A673 (cell line): Measurements from ENCODE around the gene STARD10. TPM values are rescaled to one million over a fixed set of nuclear protein-coding genes. Genes with fewer than 3 reads are reported as not detected.

Experiments
- BruUV-seq: library from RNA; stranded (reverse); fragments of 400-500 nt; replicated peaks from 2 replicates; lab custom pipeline; 2021; lab: Mats Ljungman, UMichigan
- CTCF ChIA-PET: fragments of 300-600 bp; sonication (Branson Sonifier 250); formaldehyde crosslinking; loops from one replicate; lab custom pipeline; 2022; ENCODE audit warnings: antibody characterized with exemption; lab: Charles Lee
- POLR2A ChIA-PET: fragments of 300-600 bp; sonication (Branson Sonifier 250); formaldehyde crosslinking; loops from one replicate; lab custom pipeline; 2022; ENCODE audit warnings: antibody characterized with exemption; ENCODE audit not compliant: low non-redundant PET; lab: Charles Lee
- DNase-seq: peaks from one replicate; pipeline ENCODE4 v3.0.0-alpha.2; 2015; ENCODE audit warnings: low spot score
- H3K27ac ChIP-seq: fragments of 200-600 bp; sonication (generic); 2 replicates; pipeline ENCODE4 v1.5.1; 2016; ENCODE audit warnings: mixed run types, low read depth, mild to moderate bottlenecking, mixed read lengths, antibody characterized with exemption, low read length; ENCODE audit not compliant: poor library complexity, severe bottlenecking
- H3K27me3 ChIP-seq: fragments of 200-600 bp; sonication (generic); replicated peaks from 2 replicates; pipeline ENCODE4 v1.6.1; 2017; ENCODE audit warnings: mixed run types, low read depth, mild to moderate bottlenecking, mixed read lengths, antibody characterized with exemption, low read length; ENCODE audit not compliant: insufficient read depth, poor library complexity
- H3K36me3 ChIP-seq: fragments of 200-600 bp; sonication (generic); 2 replicates; pipeline ENCODE4 v1.6.1; 2016; ENCODE audit warnings: mixed run types, mild to moderate bottlenecking, mixed read lengths, antibody characterized with exemption, low read length; ENCODE audit not compliant: insufficient read depth, poor library complexity, severe bottlenecking
- H3K4me1 ChIP-seq: fragments of 200-600 bp; sonication (generic); 2 replicates; pipeline ENCODE4 v1.6.1; 2017; ENCODE audit warnings: mixed run types, mild to moderate bottlenecking, mixed read lengths, antibody characterized with exemption, low read length; ENCODE audit not compliant: insufficient read depth, poor library complexity, severe bottlenecking
- H3K4me3 ChIP-seq: fragments of 200-600 bp; sonication (generic); 2 replicates; pipeline ENCODE4 v1.5.1; 2016; ENCODE audit warnings: low read depth, mixed run types, mild to moderate bottlenecking, mixed read lengths, low read length; ENCODE audit not compliant: poor library complexity, severe bottlenecking
- H3K9me3 ChIP-seq: fragments of 200-600 bp; sonication (generic); 2 replicates; pipeline ENCODE4 v1.6.1; 2016; ENCODE audit warnings: mixed run types, low read depth, mild to moderate bottlenecking, mixed read lengths, antibody characterized with exemption, low read length; ENCODE audit not compliant: poor library complexity, severe bottlenecking
- EZH2 ChIP-seq: fragments of 200-600 bp; sonication (generic); IDR thresholded peaks from 2 replicates; pipeline ENCODE4 v1.6.1; 2017; ENCODE audit warnings: borderline replicate concordance, low read depth, mild to moderate bottlenecking, mixed read lengths, antibody characterized with exemption, low read length; ENCODE audit not compliant: poor library complexity, severe bottlenecking
- intact Hi-C: fragments of 100-400 bp; cut with micrococcal nuclease; formaldehyde crosslinking; loops from one replicate; pipeline ENCODE4 v1.10.0; 2022; ENCODE audit not compliant: unreplicated experiment
- total RNA-seq: library from RNA; stranded (reverse); gene quantifications from 2 replicates; pipeline ENCODE4 v1.2.3, GENCODE V29; 2021
- TF ChIP-seq, protein P1 (sequence below): fragments of 300-800, 200-600 bp; sonication (generic); conservative IDR thresholded peaks from 2 replicates; pipeline ENCODE4 v1.5.1; 2017; ENCODE audit warnings: low read depth, mild to moderate bottlenecking, antibody characterized with exemption, low read length, moderate library complexity, mixed read lengths

Gene STARD10
- total RNA-seq, 1 experiment from 2014 or later = 16.9 TPM

DNA sequence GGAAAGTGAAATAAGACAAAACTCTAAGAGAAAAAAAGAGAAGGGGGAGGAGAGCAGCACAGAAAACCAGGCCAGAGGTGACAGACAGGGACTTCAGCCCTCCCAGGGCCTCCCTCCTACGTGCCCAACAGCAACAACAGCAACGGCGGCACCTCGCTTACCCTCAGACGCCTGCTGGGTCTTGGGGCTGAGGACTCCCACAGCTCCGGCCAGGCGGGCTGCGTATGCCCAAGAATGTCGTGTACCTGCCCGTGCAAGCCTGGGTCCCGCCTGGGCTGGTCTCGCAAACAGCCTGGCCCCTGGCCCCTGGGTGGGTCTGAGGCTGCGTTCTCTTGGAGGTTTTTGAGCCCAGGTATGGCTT lies 72.2 kb downstream of the STARD10 start:
- Histone ChIP-seq H3K4me3 (peak overlapping the region; percentile 54), H3K27me3 (no peaks in the 10 kb centered on the region), H3K4me1 (peaks cover 19% of the 10 kb centered on the region), H3K27ac (peak overlapping the region; percentile 86), H3K36me3 (no peaks in the 10 kb centered on the region), H3K9me3 (no peaks in the 10 kb centered on the region)
- BruUV-seq = TSS peak; percentile 88
- POLR2A ChIA-PET = no interaction called here
- DNase-seq = peak; percentile 28
- CTCF ChIA-PET = interaction anchor here (0.6 kb wide), 1 partner anchor 99 kb away, joined by 3 read pairs; no protein-coding TSS in a partner anchor
- intact Hi-C loops = loop anchor here (10.0 kb wide), 1 partner anchor 523 kb away; no protein-coding TSS in a partner anchor
- TF ChIP-seq, protein P1, sequence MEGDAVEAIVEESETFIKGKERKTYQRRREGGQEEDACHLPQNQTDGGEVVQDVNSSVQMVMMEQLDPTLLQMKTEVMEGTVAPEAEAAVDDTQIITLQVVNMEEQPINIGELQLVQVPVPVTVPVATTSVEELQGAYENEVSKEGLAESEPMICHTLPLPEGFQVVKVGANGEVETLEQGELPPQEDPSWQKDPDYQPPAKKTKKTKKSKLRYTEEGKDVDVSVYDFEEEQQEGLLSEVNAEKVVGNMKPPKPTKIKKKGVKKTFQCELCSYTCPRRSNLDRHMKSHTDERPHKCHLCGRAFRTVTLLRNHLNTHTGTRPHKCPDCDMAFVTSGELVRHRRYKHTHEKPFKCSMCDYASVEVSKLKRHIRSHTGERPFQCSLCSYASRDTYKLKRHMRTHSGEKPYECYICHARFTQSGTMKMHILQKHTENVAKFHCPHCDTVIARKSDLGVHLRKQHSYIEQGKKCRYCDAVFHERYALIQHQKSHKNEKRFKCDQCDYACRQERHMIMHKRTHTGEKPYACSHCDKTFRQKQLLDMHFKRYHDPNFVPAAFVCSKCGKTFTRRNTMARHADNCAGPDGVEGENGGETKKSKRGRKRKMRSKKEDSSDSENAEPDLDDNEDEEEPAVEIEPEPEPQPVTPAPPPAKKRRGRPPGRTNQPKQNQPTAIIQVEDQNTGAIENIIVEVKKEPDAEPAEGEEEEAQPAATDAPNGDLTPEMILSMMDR = no peak
- no peak for TF ChIP-seq EZH2

DNA sequence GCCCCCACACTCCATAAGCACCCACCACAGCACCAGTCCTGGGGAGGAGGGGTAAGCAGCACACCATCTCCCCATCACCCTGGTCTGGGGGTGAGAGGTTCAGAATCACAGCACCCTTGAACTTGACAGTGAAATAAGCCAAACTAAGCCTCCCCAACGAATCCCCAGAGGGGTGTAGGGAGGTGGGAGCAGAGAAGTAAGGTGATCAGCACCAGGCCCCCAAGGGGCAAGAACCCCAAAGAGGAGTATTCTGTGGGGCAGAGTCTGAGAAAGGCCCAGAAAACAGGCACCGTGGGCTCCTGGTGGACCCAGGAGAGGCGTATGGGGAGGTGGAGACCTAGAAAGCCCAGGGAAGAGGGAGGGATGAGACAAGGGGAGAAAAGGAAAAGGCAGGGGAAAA lies 72.6 kb downstream of the STARD10 start:
- Histone ChIP-seq H3K9me3 (no peaks in the 10 kb centered on the region), H3K4me3 (peak overlapping the region; percentile 54), H3K4me1 (peaks cover 19% of the 10 kb centered on the region), H3K27me3 (no peaks in the 10 kb centered on the region), H3K27ac (peak overlapping the region; percentile 86), H3K36me3 (no peaks in the 10 kb centered on the region)
- ChIA-PET CTCF (no interaction called here), POLR2A (no interaction called here)
- TF ChIP-seq EZH2 = no peak
- TF ChIP-seq, protein P1 = no peak
- intact Hi-C loops = loop anchor here (10.0 kb wide), 1 partner anchor 524 kb away; no protein-coding TSS in a partner anchor
- BruUV-seq = no TSS peak
- no peak for DNase-seq

DNA sequence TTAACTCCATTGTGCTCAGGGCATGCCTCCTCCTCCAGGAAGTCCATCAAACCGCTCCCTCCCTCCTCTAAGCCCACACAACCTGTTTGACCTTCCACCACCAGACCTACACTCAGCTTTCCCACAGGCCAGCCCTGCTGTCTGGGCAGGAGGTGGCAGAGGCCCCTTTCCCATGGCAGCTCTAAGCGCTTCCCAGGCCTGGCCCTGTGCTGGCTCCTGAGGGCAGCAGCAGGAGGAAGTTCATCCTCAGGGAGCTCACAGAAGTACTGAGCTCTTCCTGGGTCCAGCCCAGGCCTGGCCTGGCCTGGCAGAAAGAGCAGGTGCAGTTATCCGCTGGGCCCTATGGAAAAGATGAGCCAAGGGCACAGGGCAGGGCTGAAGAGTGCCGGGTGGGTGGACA lies 73.1 kb downstream of the STARD10 start:
- ChIA-PET POLR2A (no interaction called here), CTCF (no interaction called here)
- intact Hi-C loops = loop anchor here (10.0 kb wide), 1 partner anchor 524 kb away; no protein-coding TSS in a partner anchor
- Histone ChIP-seq H3K27ac (peak overlapping the region; percentile 86), H3K4me1 (peaks cover 19% of the 10 kb centered on the region), H3K27me3 (no peaks in the 10 kb centered on the region), H3K4me3 (peak overlapping the region; percentile 54), H3K9me3 (no peaks in the 10 kb centered on the region), H3K36me3 (no peaks in the 10 kb centered on the region)
- no peak for DNase-seq
- no TSS peak for BruUV-seq
- TF ChIP-seq, protein P1 = no peak
- TF ChIP-seq EZH2 = no peak
